Neural cell (in vitro differentiated cells): ENCODE results near the gene TADA3. TPM values are rescaled to one million over a fixed set of nuclear protein-coding genes. Genes with fewer than 3 reads are reported as not detected.

Experiments
- H2AFZ ChIP-seq: fragments of 200-600, 300-800 bp; sonication (generic), shearing (Covaris generic); 2 replicates; pipeline ENCODE4 v1.6.0; 2014; ENCODE audit warnings: low read depth, mild to moderate bottlenecking, antibody characterized with exemption, low read length, moderate library complexity
- H3F3A ChIP-seq: fragments of 200-600 bp; shearing (Covaris generic); 2 replicates; pipeline ENCODE4 v1.6.1; 2016; ENCODE audit warnings: mild to moderate bottlenecking, moderate library complexity, mixed read lengths, antibody characterized with exemption, low read length; ENCODE audit not compliant: insufficient read depth, poor library complexity, severe bottlenecking
- H3K27ac ChIP-seq: fragments of 200-600, 300-800 bp; sonication (generic), shearing (Covaris generic); 2 replicates; pipeline ENCODE4 v1.5.1; 2014; ENCODE audit warnings: mild to moderate bottlenecking, low read length, moderate library complexity
- H3K27me3 ChIP-seq: fragments of 300-800, 200-600 bp; sonication (generic), shearing (Covaris generic); 2 replicates; pipeline ENCODE4 v1.6.0; 2014; ENCODE audit warnings: mild to moderate bottlenecking, low read depth, low read length, moderate library complexity; ENCODE audit not compliant: insufficient read depth
- H3K36me3 ChIP-seq: fragments of 300-800, 200-600 bp; sonication (generic), shearing (Covaris generic); 2 replicates; pipeline ENCODE4 v1.5.1; 2014; ENCODE audit warnings: mild to moderate bottlenecking, antibody characterized with exemption, low read length, moderate library complexity; ENCODE audit not compliant: insufficient read depth
- H3K4me2 ChIP-seq: fragments of 300-800, 200-600 bp; sonication (generic), shearing (Covaris generic); 2 replicates; pipeline ENCODE4 v1.6.0; 2014; ENCODE audit warnings: mild to moderate bottlenecking, low read length
- H3K4me3 ChIP-seq: fragments of 300-800, 200-600 bp; sonication (generic), shearing (Covaris generic); 2 replicates; pipeline ENCODE4 v1.5.1; 2014; ENCODE audit warnings: mild to moderate bottlenecking, low read length, moderate library complexity
- H3K79me2 ChIP-seq: fragments of 200-600 bp; shearing (Covaris generic); replicated peaks from 2 replicates; pipeline ENCODE4 v1.6.0; 2014; ENCODE audit warnings: mild to moderate bottlenecking, low read length, moderate library complexity; ENCODE audit not compliant: insufficient read depth
- H3K9ac ChIP-seq: fragments of 300-800, 200-600 bp; sonication (generic), shearing (Covaris generic); 2 replicates; pipeline ENCODE4 v1.6.1; 2016; ENCODE audit warnings: mild to moderate bottlenecking, low read length, mixed read lengths
- H3K9me2 ChIP-seq: fragments of 200-600 bp; shearing (Covaris generic); 2 replicates; pipeline ENCODE4 v1.6.1; 2016; ENCODE audit warnings: mild to moderate bottlenecking, low read length, mixed read lengths; ENCODE audit not compliant: insufficient read depth
- H3K9me3 ChIP-seq: fragments of 200-600, 300-800 bp; sonication (generic), shearing (Covaris generic); 2 replicates; pipeline ENCODE4 v1.6.1; 2016; ENCODE audit warnings: mild to moderate bottlenecking, mixed run types, low read length, moderate library complexity, mixed read lengths
- H4K20me1 ChIP-seq: fragments of 200-600 bp; shearing (Covaris generic); 2 replicates; pipeline ENCODE4 v1.6.1; 2016; ENCODE audit warnings: mild to moderate bottlenecking, mixed run types; ENCODE audit not compliant: insufficient read depth
- CTCF ChIP-seq: fragments of 450-650 bp; IDR thresholded peaks from 2 replicates; pipeline ENCODE4 v1.5.1; 2014; ENCODE audit warnings: antibody characterized with exemption, mild to moderate bottlenecking, moderate library complexity; ENCODE audit not compliant: poor library complexity, severe bottlenecking
- EP300 ChIP-seq: fragments of 450-650 bp; conservative IDR thresholded peaks from 2 replicates; pipeline ENCODE4 v1.6.1; 2014; ENCODE audit warnings: antibody characterized with exemption, mild to moderate bottlenecking, moderate library complexity; ENCODE audit not compliant: poor library complexity, severe bottlenecking
- EZH2 ChIP-seq: fragments of 200-600, 300-800 bp; shearing (Covaris generic), sonication (generic); IDR thresholded peaks from 2 replicates; pipeline ENCODE4 v1.6.1; 2014; ENCODE audit warnings: antibody characterized with exemption, low read length, borderline replicate concordance, mild to moderate bottlenecking; ENCODE audit not compliant: insufficient read depth, poor library complexity, severe bottlenecking
- MXI1 ChIP-seq: fragments of 450-650 bp; conservative IDR thresholded peaks from 2 replicates; pipeline ENCODE4 v1.6.1; 2014; ENCODE audit warnings: antibody characterized with exemption, mild to moderate bottlenecking; ENCODE audit not compliant: poor library complexity, severe bottlenecking
- POLR2AphosphoS5 ChIP-seq: IDR thresholded peaks from 2 replicates; pipeline ENCODE4 v1.6.1; 2012
- RAD21 ChIP-seq: fragments of 450-650 bp; conservative IDR thresholded peaks from 2 replicates; pipeline ENCODE4 v1.6.1; 2014; ENCODE audit warnings: antibody characterized with exemption, mild to moderate bottlenecking, moderate library complexity
- REST ChIP-seq: IDR thresholded peaks from 2 replicates; pipeline ENCODE4 v1.6.1; 2012; ENCODE audit warnings: borderline replicate concordance
- SMC3 ChIP-seq: fragments of 450-650 bp; conservative IDR thresholded peaks from 2 replicates; pipeline ENCODE4 v1.6.1; 2014; ENCODE audit warnings: antibody characterized with exemption, mild to moderate bottlenecking, moderate library complexity; ENCODE audit not compliant: poor library complexity
- TAF1 ChIP-seq: IDR thresholded peaks from 2 replicates; pipeline ENCODE4 v1.6.1; 2012; ENCODE audit warnings: low read depth
- polyA plus RNA-seq: library from polyadenylated mRNA; depleted of rRNA; stranded (reverse); fragments of >200 nt; gene quantifications from 2 replicates; pipeline ENCODE4 v1.2.3, GENCODE V29; 2014

TADA3 gene
- polyA plus RNA-seq, 1 donor from 2014 or later = 55.4 TPM

DNA sequence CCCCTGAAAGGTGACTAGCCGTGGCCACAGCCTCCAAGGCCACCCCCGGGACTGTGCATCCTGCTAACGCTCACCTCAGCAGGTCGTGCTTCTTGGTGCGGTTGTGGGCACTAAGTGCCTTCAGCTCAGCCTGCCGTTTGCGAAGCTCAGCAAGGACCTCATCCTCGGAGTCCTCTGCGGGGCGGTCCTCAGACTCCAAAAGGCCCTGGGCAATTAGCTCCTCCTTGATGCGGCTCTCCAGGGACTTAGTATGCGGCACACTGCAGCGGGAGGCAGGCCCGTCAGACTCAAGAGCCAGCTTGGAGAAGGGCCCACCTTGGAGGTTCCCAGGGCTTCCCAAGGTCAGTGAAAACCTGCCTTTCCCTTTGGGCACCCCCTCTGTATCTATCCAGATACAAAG lies 8.3 kb downstream of the TADA3 start:
- no peak overlapping the region for H3K4me3 ChIP-seq
- H3K4me2 ChIP-seq = no peak overlapping the region
- no peaks in the 10 kb centered on the region for H3F3A ChIP-seq
- no peaks in the 10 kb centered on the region for H4K20me1 ChIP-seq
- H3K9me2 ChIP-seq = no peaks in the 10 kb centered on the region
- H3K27me3 ChIP-seq = no peaks in the 10 kb centered on the region
- no peaks in the 10 kb centered on the region for H3K9me3 ChIP-seq
- no peak overlapping the region for H3K9ac ChIP-seq
- no peaks in the 10 kb centered on the region for H3K79me2 ChIP-seq
- TF ChIP-seq EP300 (no peak), CTCF (no peak), EZH2 (no peak), SMC3 (no peak), POLR2AphosphoS5 (no peak), TAF1 (no peak), MXI1 (no peak), RAD21 (no peak), REST (no peak)
- no peak overlapping the region for H3K27ac ChIP-seq
- no peak overlapping the region for H2AFZ ChIP-seq
- H3K36me3 ChIP-seq = no peaks in the 10 kb centered on the region

GRCh38 chr3:9782770-9783169 lies 9.5 kb downstream of the TADA3 start:
- H3K9ac ChIP-seq = no peak overlapping the region
- H2AFZ ChIP-seq = no peak overlapping the region
- no peaks in the 10 kb centered on the region for H3K79me2 ChIP-seq
- H3K9me3 ChIP-seq = no peaks in the 10 kb centered on the region
- H3K27ac ChIP-seq = no peak overlapping the region
- H3K36me3 ChIP-seq = no peaks in the 10 kb centered on the region
- H4K20me1 ChIP-seq = no peaks in the 10 kb centered on the region
- H3K4me3 ChIP-seq = no peak overlapping the region
- H3K9me2 ChIP-seq = no peaks in the 10 kb centered on the region
- TF ChIP-seq REST (no peak), RAD21 (peak; percentile 55), CTCF (peak; percentile 54), SMC3 (peak; percentile 36)
- H3K27me3 ChIP-seq = no peaks in the 10 kb centered on the region
- H3F3A ChIP-seq = no peaks in the 10 kb centered on the region
- H3K4me2 ChIP-seq = no peak overlapping the region
